NCI-H2081 treated with DMSO at 0.1 percent for 48 hours (cell line): Measurements from ENCODE around the gene IDNK.
A peak's percentile ranks its signal among the peaks of the same experiment; 100 is the strongest.
"Not testable (repeated sequence)": the region's sequence is repeated elsewhere in the genome, so short reads cannot be mapped to it uniquely, and the experiment has no call there.

Source experiments
- DNase-seq: peaks from one replicate; lab custom pipeline; 2025; lab: John Stamatoyannopoulos, UW

The IDNK gene

GRCh38 chr9:83622939-83623678 lies at the start of gene IDNK:
IDNK (plus strand) TSS chr9:83623143; CDS start chr9:83623172, 29 bp downstream.
- DNase-seq = no peak

GRCh38 chr9:83574482-83574881 lies 48.5 kb upstream of the IDNK start:
- no peak for DNase-seq

- no peak for DNase-seq
Measured at GRCh38 chr9:83582029-83582428, 40.9 kb upstream of the IDNK start.

- no peak for DNase-seq
Measured at GRCh38 chr9:83583151-83584014, 39.6 kb upstream of the IDNK start.

- DNase-seq = no peak
Measured at GRCh38 chr9:83584995-83585394, 37.9 kb upstream of the IDNK start.

GRCh38 chr9:83588256-83588655 lies 34.7 kb upstream of the IDNK start:
- DNase-seq = no peak

- DNase-seq = no peak
Measured at GRCh38 chr9:83596899-83597504, 25.9 kb upstream of the IDNK start.

- no peak for DNase-seq
Measured at GRCh38 chr9:83598487-83598886, 24.5 kb upstream of the IDNK start.

GRCh38 chr9:83599071-83599470 lies 23.9 kb upstream of the IDNK start:
- no peak for DNase-seq

- no peak for DNase-seq
Measured at GRCh38 chr9:83601463-83601862, 21.5 kb upstream of the IDNK start.

- not testable (repeated sequence) for DNase-seq
Measured at GRCh38 chr9:83607620-83608019, 15.3 kb upstream of the IDNK start.

GRCh38 chr9:83613298-83613697 lies 9.6 kb upstream of the IDNK start:
- not testable (repeated sequence) for DNase-seq

- DNase-seq = no peak
Measured at GRCh38 chr9:83617299-83617698, 5.6 kb upstream of the IDNK start.

- peak; percentile 16 for DNase-seq
Measured at GRCh38 chr9:83620841-83621636, 1.9 kb upstream of the IDNK start.

GRCh38 chr9:83622433-83622938 lies 457 bp upstream of the IDNK start:
- DNase-seq = no peak

GRCh38 chr9:83623679-83624076 lies 735 bp downstream of the IDNK start:
- DNase-seq = no peak

- DNase-seq = no peak
Measured at GRCh38 chr9:83625178-83625577, 2.2 kb downstream of the IDNK start.

GRCh38 chr9:83628540-83628939 lies 5.6 kb downstream of the IDNK start:
- no peak for DNase-seq

- DNase-seq = no peak
Measured at GRCh38 chr9:83629433-83630104, 6.6 kb downstream of the IDNK start.

GRCh38 chr9:83630938-83631457 lies 8.1 kb downstream of the IDNK start:
- DNase-seq = no peak

- no peak for DNase-seq
Measured at GRCh38 chr9:83633255-83633654, 10.3 kb downstream of the IDNK start.
